OCI-M2 (cell line): ENCODE measurements around the gene DLG4.
"Not testable (repeated sequence)": the region's sequence is repeated elsewhere in the genome, so short reads cannot be mapped to it uniquely, and the experiment has no call there.

Source experiments
- DNase-seq: peaks from one replicate; lab custom pipeline; 2025; ENCODE audit not compliant: unreplicated experiment; lab: John Stamatoyannopoulos, UW

The DLG4 gene

GRCh38 chr17:7249830-7250229, 30.2 kb upstream of the DLG4 start:
- DNase-seq, result no peak

- DNase-seq, result no peak
These were observed 29.6 kb upstream of the DLG4 start for GRCh38 chr17:7249214-7249613.

- DNase-seq, result no peak
These were observed 29.2 kb upstream of the DLG4 start for GRCh38 chr17:7248796-7249195.

- no peak for DNase-seq
These were observed 27.1 kb upstream of the DLG4 start for GRCh38 chr17:7246779-7247178.

GRCh38 chr17:7243838-7244237, 24.2 kb upstream of the DLG4 start:
- not testable (repeated sequence) for DNase-seq

GRCh38 chr17:7243453-7243729, 23.8 kb upstream of the DLG4 start:
- DNase-seq, result no peak

- peak; percentile 80 for DNase-seq
These were observed 23.2 kb upstream of the DLG4 start for GRCh38 chr17:7242717-7243452.

- DNase-seq, result peak; percentile 80
These were observed 22.4 kb upstream of the DLG4 start, which contains the start of gene GABARAP for GRCh38 chr17:7241783-7242716. Gene GABARAP (minus strand): TSS chr17:7242449. CDS start chr17:7242330, 119 bp downstream.

- DNase-seq, result no peak
These were observed 21.6 kb upstream of the DLG4 start for GRCh38 chr17:7241090-7241733.

- no peak for DNase-seq
These were observed 20.7 kb upstream of the DLG4 start for GRCh38 chr17:7240375-7240774.

GRCh38 chr17:7239091-7240027, 19.7 kb upstream of the DLG4 start, which contains the start of gene PHF23:
Gene PHF23 (minus strand): TSS chr17:7239457. CDS start chr17:7239279, 178 bp downstream.
- DNase-seq, result peak; percentile 86

- no peak for DNase-seq
These were observed 18.9 kb upstream of the DLG4 start for GRCh38 chr17:7238420-7239090.

- DNase-seq, result no peak
These were observed 18.3 kb upstream of the DLG4 start for GRCh38 chr17:7237761-7238419.

- no peak for DNase-seq
These were observed 17.7 kb upstream of the DLG4 start for GRCh38 chr17:7237266-7237760.

GRCh38 chr17:7236808-7237207, 17.2 kb upstream of the DLG4 start:
- no peak for DNase-seq

- no peak for DNase-seq
These were observed 16.3 kb upstream of the DLG4 start for GRCh38 chr17:7235693-7236665.

- no peak for DNase-seq
These were observed 14.7 kb upstream of the DLG4 start, which contains the start of gene DVL2 for GRCh38 chr17:7234083-7234951. Gene DVL2 (minus strand): TSS chr17:7234517. CDS start chr17:7234262, 255 bp downstream.
